Stimulated activated CD8-positive, alpha-beta memory T cell treated with anti-CD3 and anti-CD28 coated beads, Interleukin-15, amount 100 ng/mL, for 4 hours (primary cell): ENCODE data around the gene MELK.

Experiments
- DNase-seq, 2 donors: peaks; one replicate each; pipeline ENCODE4 v3.0.0-alpha.2; 2020; ENCODE audit warnings: low read depth in 2 of 2

Gene MELK

GRCh38 chr9:36584620-36585460 is 12.1 kb downstream of the MELK start:
- no peak for DNase-seq

GRCh38 chr9:36590231-36590630 is 17.5 kb downstream of the MELK start:
- DNase-seq, result no peak

DNA sequence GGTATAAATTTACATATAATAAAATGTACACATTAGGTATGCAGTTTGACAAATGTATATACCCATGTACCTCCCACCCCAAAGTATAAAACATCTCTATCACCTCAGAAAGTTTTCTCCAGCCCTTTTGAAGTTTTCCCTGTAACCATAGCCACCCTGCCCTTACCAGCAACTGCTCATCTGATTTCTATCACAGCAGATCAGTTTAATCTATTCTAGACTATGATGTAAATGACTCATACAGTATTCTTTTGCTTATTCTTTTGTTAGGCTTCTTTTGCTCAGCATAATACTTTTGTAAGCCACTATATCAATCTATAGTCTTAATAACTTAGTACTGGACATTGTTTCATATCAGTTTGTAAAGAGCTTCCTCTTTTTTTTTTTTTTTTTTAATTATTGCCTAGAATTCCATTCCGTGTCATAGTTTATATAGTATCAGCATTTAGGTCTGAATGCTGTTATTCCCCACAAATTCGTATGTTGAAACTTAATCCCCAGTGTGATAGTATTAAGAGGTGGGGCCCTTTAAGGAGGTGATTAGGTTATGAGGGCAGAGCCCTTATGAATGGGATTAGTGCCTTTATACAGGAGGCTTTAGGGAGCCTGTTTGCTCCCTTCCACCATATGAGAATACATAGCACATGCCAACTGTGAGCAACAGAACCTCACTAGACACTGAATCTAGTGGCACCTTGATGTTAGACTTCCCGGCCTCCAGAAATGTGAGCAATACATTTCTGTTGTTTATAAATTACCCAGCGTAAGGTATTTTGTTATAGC is 20.3 kb downstream of the MELK start:
- no peak for DNase-seq

DNA sequence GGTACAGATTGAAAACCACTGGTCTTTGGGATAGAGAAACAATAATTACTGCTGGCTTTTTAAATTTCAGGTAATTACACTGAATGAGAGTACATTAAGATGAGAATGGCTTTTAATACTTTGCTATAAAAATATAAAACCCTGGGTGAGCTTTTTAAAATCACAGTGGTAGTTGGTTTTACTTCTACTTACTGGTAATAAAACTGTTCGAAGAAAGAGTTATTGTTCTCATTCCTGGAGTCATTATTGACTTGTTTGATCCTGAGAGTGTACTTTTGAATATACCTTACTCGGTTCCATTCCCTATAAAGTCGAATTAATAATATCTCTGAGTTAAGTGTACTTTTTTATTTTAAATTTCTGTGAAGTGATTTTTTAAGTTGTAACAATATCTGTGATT is 21.5 kb downstream of the MELK start:
- DNase-seq, result no peak

DNA sequence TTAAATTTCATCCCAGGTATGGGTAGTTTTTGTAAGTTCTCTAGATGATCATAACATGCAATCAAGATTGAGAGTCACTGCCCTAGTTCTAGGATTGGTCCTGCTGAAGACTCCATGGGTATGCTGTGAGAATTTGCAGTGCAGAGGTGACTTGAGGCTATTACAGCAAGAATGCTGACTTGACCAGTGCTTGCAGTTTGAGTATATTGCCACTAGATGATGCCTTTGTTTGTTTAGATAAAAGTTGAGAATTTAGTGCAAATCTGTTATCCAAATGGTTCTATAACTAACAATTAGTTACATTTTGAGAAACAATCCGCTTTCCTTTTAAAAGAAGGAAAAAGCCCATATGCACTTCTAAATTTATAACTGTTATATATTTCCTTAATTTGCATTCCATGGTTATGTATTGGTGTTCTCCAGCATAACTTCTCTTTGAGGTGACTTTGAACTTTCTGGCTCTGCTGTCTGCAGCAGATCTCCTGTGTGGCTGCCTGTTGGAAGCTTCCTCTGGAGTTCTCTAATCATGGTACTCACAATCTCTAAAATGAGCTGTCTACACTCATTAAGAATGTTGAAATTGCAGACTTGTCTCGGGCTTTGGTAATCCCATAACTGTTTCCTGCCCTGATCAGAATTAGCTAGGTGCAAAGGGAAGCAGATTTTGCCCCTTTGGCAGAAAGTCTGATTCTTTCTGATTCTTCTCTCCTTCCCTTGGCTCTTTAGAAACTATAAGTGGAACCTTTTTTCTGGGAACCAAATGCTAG is 24.9 kb downstream of the MELK start:
- no peak for DNase-seq

GRCh38 chr9:36598273-36598672 is 25.6 kb downstream of the MELK start:
- DNase-seq, result no peak

DNA sequence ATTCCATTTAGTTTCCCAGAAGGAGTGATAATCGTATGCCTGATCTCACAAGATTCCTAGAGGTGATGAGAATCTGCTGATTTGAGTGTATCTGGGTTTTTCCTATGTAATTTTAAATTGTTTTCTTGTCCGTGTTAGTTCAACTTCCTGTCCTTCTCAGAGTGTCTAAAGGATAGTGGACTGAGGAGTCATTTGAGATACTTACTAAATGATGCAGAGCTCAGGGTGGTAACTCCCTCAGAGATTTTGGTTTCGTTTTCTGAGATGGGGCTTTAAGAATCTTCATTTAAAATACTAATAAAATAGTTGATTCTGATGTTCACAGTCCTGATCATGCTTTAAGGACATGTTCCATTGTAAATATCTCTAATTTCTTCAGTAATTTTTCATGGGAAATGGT is 30.3 kb downstream of the MELK start:
- no peak for DNase-seq

DNA sequence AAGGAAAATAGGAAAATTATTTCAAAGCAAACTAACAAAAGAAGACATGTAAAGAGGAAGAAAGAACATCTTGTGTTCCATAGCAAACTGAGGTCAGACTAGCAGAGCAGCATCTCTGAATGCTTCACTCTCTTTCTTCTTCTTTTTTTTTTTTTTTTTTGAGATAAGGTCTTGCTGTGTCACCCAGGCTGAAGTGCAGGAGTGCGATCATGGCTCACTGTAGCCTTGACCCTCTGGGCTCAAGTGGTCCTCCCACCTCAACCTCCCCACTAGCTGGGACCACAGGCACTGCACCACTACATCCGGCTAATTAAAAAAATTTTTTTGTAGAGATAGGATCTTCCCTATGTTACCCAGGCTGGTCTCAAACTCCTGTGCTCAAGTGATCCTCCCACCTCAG is 36.6 kb downstream of the MELK start:
- DNase-seq, result no peak

- no peak for DNase-seq
Measured at GRCh38 chr9:36622121-36622520, 49.4 kb downstream of the MELK start.

DNA sequence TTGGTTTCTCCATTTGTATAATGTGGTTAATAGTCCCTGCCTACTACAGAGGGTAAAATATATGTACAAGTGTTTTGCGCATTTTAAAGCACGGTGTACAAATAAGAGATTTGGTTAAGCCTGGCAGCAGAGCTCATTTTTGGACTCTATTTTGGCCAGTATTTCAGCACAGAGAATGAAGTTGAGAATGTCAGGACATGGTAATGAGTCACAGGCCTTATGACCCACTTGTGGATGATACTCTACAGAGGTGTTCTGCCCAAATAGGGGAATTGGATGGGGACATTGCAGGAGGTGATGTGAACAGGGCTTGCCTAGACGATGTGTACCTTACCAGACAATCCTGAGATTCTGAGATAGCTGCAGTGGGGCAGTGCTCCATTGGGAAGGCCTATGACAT is 50.6 kb downstream of the MELK start:
- no peak for DNase-seq

- DNase-seq, result no peak
Measured at GRCh38 chr9:36625006-36625615, 52.4 kb downstream of the MELK start.

DNA sequence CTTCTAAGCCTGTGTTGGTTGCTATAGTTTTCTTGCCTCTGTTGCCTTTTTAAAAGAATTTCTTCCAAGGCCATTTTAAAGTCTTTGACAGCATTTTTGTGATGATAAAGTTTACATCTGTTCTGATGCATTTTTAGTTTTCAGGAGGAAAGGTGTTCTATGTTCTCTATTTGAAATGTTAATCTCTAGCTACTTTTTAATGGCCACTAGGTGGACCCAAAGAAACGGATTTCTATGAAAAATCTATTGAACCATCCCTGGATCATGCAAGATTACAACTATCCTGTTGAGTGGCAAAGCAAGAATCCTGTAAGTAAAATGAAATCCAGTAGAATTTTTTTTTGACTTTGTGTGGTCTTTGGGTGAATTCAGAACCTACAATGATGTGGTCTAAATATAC is 60.2 kb downstream of the MELK start:
- DNase-seq, result no peak

- DNase-seq, result no peak
Measured at GRCh38 chr9:36637491-36638270, 65.0 kb downstream of the MELK start.

DNA sequence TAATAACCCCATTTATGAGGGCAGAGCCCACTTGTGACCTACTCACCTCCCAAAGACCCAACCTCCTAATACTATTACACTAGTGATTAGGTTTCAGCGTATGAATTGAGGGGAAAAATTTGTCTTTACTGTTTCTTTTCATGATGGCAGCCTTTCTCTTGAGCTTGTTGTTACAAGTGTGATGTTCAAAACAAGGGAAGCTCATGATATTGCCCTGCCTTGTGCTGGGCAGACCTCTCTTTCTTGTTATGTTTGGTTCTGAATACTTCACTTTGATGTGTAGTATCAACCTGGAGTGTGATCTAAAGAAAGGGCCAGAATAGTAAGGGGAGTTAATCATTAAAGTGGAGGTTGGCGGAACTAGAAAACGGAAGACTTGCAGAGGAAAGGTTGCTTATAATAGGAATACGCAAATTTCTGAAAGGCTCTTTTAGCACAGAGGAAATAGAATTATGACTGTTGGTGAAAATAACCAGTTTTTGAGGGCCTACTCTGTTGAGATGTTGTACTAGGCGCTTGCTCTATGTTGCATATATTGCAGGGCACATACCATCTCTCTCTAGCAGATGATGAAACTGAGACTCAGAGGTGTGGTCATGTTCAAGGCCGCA is 68.2 kb downstream of the MELK start:
- DNase-seq, result no peak

DNA sequence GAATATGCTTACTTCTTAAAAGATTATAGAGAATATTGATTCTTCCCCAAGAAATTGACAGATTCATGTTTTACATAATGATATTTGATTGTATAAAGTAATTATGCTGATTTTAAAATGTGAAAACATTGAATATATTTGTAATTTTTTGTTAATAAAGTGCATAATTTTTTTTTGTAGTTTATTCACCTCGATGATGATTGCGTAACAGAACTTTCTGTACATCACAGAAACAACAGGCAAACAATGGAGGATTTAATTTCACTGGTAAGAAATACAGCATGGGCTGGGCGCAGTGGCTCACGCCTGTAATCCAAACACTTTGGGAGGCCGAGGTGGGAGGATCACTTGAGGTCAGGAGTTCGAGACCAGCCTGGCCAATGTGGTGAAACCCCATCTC is 70.1 kb downstream of the MELK start:
- DNase-seq, result no peak

DNA sequence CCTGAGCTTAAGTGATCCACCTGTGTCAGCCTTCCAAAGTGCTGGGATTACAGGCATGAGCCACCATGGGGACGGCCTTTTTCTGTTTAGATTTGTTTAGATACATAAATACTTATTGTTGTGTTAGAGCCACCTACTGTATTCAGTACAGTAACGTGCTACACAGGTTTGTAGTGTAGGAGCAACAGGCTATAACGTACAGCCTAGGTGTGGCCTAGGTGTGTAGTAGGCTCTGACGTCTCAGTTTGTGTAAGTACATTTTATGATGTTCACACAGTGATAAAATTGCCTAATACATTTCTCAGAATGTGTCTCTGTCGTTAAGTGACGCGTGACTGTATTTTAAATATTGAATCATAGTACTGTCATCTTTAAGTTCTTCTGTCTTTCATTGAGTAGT is 84.1 kb downstream of the MELK start:
- DNase-seq, result no peak

DNA sequence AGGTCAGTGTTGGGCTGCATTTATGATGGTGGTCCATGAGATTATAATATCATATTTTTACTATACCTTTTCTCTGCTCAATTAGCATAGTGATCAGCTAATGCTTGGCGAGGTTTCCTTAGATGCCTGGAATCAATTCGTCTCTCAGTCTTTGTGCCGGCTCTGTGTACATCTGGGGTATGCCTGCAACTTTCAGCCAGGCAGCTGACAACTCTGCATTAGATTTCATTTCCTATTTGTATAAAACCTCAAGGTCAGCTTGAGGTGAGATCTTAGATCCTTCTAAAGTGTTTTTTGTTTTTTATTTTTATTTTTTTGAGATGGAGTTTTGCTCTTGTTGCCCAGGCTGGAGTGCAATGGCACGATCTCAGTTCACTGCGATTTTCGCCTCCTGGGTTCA is 86.8 kb downstream of the MELK start:
- no peak for DNase-seq

GRCh38 chr9:36664806-36665205 is 92.1 kb downstream of the MELK start:
- DNase-seq, result no peak

GRCh38 chr9:36665387-36665786 is 92.7 kb downstream of the MELK start:
- DNase-seq, result no peak

GRCh38 chr9:36665921-36666431 is 93.3 kb downstream of the MELK start:
- no peak for DNase-seq

DNA sequence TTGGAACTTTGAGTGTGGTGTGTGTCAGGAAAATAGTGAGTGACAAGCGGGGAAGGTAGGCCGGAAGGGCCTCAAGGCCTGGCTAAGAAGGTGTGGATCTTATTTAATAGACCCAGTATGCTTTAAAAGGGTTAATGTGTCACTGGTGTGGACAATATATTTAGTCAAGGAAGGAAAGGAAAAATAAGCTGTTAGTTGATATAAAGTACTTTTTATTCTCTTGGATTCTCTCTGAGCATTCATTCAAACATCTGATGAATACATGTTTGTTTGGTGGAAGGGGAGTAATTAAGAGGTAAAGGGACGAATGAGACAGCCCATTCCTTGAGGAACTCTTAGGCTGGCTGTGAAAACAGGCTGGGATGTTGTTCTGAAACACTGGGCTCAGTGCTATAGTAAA is 98.9 kb downstream of the MELK start:
- no peak for DNase-seq
